Hypothalamus (tissue), 51 donors: Measurements from ENCODE around the gene TNFAIP3.
"Not testable (repeated sequence)": the region's sequence is repeated elsewhere in the genome, so short reads cannot be mapped to it uniquely, and the experiment has no call there.

Experiments
- DNase-seq, 51 donors: peaks; one replicate each; lab custom pipeline; 2025; lab: John Stamatoyannopoulos, UW

Gene TNFAIP3

GRCh38 chr6:137844327-137844726, 22.7 kb upstream of the TNFAIP3 start:
- DNase-seq, result not testable (repeated sequence)

DNA sequence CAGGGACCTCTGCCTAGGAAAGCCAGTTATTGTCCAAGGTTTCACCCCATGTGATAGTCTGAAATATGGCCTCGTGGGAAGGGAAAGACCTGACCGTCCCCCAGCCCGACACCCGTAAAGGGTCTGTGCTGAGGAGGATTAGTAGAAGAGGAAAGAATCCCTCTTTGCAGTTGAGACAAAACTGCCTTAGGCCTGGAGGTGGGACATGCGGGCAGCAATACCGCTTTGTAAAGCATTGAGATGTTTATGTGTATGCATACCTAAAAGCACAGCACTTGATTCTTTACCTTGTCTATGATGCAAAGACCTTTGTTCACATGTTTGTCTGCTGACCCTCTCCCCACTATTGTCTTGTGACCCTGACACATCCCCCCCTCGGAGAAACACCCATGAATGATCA, 22.3 kb upstream of the TNFAIP3 start:
- not testable (repeated sequence) for DNase-seq

DNA sequence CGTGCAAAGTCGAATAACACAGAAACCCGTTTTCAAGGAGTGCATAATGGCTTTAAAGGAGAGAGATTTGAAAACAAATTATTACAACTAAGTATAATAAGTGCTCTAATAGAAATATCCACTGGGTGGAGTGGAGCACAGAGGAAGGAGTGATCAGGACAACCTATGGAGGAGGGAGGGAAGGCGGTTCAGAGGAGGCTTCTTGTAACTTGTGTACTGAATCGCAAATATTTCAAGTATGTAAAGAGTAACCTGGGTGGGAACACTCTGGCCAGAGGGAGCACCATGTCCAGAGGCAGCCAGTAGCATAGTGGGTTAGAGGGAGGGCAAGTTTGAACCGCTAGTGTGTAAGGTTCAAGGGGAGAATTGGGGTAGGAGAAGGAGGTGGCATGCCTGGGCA, 21.6 kb upstream of the TNFAIP3 start:
- no peak for DNase-seq

GRCh38 chr6:137846274-137846673, 20.8 kb upstream of the TNFAIP3 start:
- no peak for DNase-seq

DNA sequence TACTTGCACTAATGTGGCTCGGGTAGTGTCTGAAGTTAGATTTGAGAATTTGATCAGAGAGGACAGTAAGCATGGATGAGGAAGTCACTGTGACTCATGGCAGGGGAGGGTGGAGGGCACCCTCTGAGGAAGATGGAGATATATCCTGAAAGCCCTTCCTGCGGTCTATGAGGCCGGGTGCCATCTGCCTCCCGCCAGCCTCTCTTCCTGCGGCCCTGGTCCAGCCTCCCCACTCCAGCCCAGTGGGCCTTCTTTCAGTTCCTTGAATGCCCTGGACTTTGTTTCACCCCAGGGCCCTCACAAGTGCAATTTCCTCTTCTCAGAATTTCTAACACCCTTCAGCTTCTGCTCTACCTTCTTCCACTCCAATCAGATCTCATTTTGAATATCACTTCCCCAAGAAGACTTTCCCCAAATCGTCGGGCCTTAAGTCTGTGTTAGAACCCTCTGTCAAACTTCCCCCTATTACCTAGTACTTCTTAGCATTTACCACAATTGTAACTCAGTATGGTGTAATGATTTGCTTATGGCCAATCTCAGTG, 20.2 kb upstream of the TNFAIP3 start:
- peak in 22 of 51 donors; percentile 6 to 49 (median 17) for DNase-seq

GRCh38 chr6:137847748-137848147, 19.3 kb upstream of the TNFAIP3 start:
- no peak for DNase-seq

- DNase-seq, result no peak
These were observed 18.4 kb upstream of the TNFAIP3 start for GRCh38 chr6:137848672-137849071.

DNA sequence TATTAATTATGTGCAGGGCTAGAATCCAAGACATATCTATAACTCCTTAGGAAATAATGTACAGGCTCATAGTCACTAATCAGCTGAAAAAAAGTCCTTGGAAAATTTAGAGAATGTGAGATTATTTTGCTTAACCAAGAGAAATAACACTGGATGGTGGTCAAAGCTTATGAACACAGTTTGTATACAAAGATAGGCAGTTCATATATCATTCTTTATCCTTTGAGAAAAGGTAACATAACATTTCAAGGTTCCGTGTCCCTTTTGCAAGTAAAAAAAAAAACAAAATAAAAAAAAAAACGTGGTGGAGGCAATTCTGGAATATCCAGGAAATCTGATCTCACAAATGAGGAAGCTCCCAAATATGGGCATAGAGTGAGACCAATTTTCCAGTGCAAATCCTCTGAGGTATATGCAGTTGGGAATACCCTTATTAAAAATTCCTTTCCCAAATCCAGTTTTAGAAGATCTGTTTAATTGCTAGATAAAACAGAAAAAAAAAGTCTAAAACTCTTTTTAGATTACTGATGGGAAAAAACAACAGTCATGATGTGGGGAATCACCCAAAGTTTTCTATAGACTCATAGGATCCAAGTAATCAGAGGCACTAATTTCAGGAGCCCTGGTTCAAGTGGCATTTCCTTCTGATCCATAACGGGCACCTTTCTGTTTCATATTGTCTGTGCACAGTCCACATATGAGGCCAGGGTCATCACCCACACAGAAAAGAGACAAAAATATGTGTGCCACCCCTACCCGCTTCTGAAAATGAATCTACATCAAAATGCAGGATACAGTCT, 17.7 kb upstream of the TNFAIP3 start:
- DNase-seq, result no peak

DNA sequence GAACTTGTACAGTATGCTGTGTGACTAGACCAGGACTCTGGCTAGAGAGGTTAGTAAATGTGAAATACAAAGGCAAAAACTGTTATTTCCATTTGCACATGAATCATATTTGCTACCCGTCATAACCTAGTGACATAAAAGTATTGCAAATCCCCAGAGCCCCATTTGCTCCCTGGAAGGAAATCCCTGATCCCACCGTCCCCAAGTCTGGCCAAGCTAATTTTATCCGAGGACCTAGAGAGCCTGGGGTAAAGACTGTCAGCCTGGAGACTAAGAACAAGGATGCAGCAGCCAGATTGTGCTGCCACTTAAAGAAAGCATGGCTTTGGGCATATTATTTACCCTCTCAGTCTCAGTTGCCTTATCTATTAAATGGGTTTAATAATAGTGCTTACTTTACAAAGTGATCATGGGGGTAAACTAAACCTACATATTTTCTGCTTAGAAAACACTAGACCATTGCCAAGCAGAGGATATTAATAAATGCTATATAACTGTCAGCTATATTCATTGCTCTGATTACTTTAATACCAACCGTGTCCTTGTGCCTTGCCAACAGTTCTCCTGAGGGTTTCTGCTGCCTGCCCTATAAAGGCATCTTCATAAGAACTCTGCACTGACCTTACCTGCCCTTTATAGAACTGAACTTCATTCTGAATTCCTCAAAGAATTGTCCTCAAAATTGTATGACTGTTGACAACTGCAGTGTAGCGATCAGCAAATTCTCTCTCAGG, 16.9 kb upstream of the TNFAIP3 start:
- DNase-seq, result no peak

- DNase-seq, result no peak
These were observed 16.1 kb upstream of the TNFAIP3 start for GRCh38 chr6:137850816-137851602.

GRCh38 chr6:137851669-137852068, 15.4 kb upstream of the TNFAIP3 start:
- no peak for DNase-seq

- no peak for DNase-seq
These were observed 14.7 kb upstream of the TNFAIP3 start for GRCh38 chr6:137852346-137852745.

GRCh38 chr6:137852811-137853210, 14.2 kb upstream of the TNFAIP3 start:
- DNase-seq, result no peak

DNA sequence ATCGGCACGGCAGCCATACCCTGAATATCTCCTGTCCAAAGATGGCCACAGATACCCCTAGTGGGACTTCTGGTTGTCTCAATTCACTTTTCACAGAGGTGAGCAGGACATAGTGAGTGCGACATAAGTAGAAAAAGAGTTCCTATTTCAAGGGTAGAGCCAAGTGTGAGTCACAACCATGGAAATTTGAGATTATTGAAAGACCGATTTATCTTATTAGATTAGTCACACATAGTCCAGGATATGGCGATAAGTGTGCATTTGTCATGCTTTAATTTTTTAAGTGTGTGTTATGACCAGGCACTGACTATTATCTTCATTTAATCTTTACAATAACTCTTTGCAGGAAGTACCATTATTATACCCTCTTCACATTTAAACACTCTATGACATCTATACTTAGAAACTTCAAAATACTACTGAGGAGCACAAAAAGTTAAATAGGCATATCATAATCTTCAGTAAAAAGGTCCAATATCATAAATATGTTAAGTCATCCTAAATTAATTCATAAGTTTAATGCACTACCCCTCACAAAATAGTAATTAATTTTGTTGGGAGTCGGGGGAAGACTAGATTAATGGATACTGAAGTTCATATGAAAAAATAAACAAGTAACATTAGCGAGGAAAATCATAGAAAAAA, 13.4 kb upstream of the TNFAIP3 start:
- no peak for DNase-seq

GRCh38 chr6:137856138-137856898, 10.7 kb upstream of the TNFAIP3 start:
- no peak for DNase-seq

DNA sequence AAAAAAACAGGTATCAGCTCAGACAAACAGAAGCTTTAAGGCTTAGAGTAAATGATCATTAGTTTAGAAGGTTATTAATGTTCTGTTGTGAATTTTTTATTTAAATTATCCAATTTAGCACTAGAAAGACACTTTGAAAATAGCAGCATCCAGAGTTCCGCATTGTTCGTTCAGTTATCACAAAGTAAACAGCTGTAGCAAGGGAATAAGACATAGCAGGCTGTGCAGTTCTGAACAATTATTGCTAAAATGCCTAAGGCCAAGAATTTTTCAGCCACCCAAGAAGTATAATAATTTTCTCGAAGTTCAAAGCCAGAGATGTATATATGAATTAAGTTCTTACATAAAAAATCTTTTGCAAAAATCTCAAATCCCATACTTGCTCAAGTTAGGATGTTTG, 8.0 kb upstream of the TNFAIP3 start:
- no peak for DNase-seq

DNA sequence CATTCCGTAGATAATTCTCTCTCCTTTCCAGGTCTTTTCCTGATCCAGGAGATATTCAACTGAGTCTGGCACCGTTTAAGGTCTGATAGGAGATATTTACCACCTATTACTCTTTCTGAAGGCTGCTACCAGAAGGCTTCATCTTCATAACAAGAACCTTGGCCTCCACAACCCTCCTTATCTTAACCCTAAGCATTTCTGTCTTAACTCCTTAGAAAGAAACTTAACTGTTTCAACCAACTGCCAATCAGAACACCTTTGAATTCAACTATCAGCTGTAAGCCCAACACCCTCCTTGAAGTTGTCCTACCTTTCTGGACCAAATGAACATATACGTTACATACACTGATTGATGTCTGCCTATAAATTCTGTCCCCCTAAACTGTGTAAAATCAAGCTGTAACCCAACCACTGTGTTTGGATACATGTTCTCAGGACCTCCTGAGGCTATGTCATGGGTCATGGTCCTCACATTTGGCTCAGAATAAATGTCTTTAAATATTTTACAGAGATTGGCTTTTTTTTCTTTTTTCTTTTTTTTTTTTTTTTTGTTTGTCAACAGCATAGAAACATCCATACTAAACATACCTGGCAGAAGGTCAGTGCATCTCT, 6.6 kb upstream of the TNFAIP3 start:
- no peak for DNase-seq

- no peak for DNase-seq
These were observed 5.3 kb upstream of the TNFAIP3 start for GRCh38 chr6:137861550-137862337.
